Esophagus muscularis mucosa (tissue), 3 donors: Measurements from ENCODE around the gene UNC13C.

ENCODE experiments used
- POLR2A ChIP-seq: fragments of 450-650 bp; IDR thresholded peaks from one replicate; pipeline ENCODE4 v1.6.1; 2017; ENCODE audit warnings: antibody characterized with exemption, moderate library complexity, mild to moderate bottlenecking, low read depth
- TF ChIP-seq, protein P1 (sequence below), 3 experiments: fragments of 200-600 bp in 2 of 3; fragments of 450-650 bp in 1 of 3; sonication (generic) in 2 of 3; IDR thresholded peaks; one replicate each; pipeline ENCODE4 v1.5.1; 2017 to 2019; ENCODE audit warnings: antibody characterized with exemption in 3 of 3, mild to moderate bottlenecking in 2 of 3, moderate library complexity in 1 of 3

DNA sequence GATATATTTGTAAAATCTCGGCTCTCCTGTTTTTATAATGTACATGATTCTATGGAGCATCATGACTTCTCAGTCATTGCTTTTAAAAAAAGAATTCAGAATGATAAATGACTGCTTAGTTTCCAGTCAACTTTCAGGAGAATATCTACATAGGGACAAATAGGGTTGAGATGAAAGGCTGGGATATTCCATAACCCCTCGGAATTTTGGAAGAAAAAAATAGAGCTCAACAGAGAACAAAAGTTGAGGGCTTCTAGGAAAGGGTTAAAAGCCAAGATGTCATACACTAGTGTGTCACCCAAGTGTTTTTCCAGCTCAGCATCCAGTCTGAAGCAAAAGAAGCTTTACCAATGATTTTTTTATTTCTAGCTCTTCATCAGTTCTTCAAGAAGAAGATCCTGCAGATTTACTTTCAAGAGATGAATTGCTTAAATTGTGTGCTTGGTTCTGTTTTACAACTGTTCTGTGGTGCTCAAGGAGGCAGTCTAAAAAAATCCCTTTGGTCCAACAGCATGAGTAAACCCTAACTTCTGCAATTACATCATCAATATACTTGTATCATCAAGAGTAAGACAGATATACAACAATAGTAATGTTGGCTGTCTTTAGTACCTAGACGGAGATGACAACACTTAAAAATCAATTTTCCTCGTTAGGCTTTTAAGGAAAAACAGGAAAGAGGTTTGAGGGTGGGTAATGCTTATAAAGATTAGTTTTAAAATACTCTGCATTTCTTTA, 979 bp downstream of the UNC13C start:
- TF ChIP-seq, protein P1, sequence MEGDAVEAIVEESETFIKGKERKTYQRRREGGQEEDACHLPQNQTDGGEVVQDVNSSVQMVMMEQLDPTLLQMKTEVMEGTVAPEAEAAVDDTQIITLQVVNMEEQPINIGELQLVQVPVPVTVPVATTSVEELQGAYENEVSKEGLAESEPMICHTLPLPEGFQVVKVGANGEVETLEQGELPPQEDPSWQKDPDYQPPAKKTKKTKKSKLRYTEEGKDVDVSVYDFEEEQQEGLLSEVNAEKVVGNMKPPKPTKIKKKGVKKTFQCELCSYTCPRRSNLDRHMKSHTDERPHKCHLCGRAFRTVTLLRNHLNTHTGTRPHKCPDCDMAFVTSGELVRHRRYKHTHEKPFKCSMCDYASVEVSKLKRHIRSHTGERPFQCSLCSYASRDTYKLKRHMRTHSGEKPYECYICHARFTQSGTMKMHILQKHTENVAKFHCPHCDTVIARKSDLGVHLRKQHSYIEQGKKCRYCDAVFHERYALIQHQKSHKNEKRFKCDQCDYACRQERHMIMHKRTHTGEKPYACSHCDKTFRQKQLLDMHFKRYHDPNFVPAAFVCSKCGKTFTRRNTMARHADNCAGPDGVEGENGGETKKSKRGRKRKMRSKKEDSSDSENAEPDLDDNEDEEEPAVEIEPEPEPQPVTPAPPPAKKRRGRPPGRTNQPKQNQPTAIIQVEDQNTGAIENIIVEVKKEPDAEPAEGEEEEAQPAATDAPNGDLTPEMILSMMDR (IDR thresholded peaks at IDR 0.05), result no peak
- no peak for TF ChIP-seq POLR2A
